Coronary artery (tissue), 2 donors: ENCODE measurements around the gene APOL1.
"Not testable (repeated sequence)": the region's sequence is repeated elsewhere in the genome, so short reads cannot be mapped to it uniquely, and the experiment has no call there.

Source experiments
- DNase-seq: peaks from one replicate; pipeline ENCODE4 v3.0.0-alpha.2; 2017; ENCODE audit warnings: low spot score
- H3K27ac ChIP-seq, 2 donors: fragments of 200-600 bp; sonication (generic); one replicate each; pipeline ENCODE4 v1.5.1; 2016 to 2019
- H3K4me3 ChIP-seq: fragments of 200-600 bp; sonication (generic); 2 replicates; pipeline ENCODE4 v1.5.1; 2016; ENCODE audit warnings: mild to moderate bottlenecking, moderate library complexity
- CTCF ChIP-seq: fragments of 200-600 bp; sonication (generic); IDR thresholded peaks from one replicate; pipeline ENCODE4 v1.5.1; 2019; ENCODE audit warnings: antibody characterized with exemption

Gene APOL1

GRCh38 chr22:36227396-36227795 is 25.5 kb upstream of the APOL1 start:
- DNase-seq: peak; percentile 56
- no peak overlapping the region for H3K4me3 ChIP-seq
- no peak overlapping the region for H3K27ac ChIP-seq
- TF ChIP-seq CTCF: no peak

GRCh38 chr22:36227806-36228205 is 25.1 kb upstream of the APOL1 start:
- H3K4me3 ChIP-seq: no peak overlapping the region
- no peak for TF ChIP-seq CTCF
- H3K27ac ChIP-seq: no peak overlapping the region
- DNase-seq: peak; percentile 50

GRCh38 chr22:36228369-36228768 is 24.6 kb upstream of the APOL1 start:
- not testable (repeated sequence) for H3K4me3 ChIP-seq, DNase-seq, H3K27ac ChIP-seq

- H3K27ac ChIP-seq: no peak overlapping the region
- H3K4me3 ChIP-seq: no peak overlapping the region
- no peak for TF ChIP-seq CTCF
- DNase-seq: peak; percentile 36
Measured at GRCh38 chr22:36228944-36229343, 24.0 kb upstream of the APOL1 start.

- not testable (repeated sequence) for DNase-seq, H3K4me3 ChIP-seq, H3K27ac ChIP-seq
Measured at GRCh38 chr22:36229649-36230048, 23.3 kb upstream of the APOL1 start.

GRCh38 chr22:36231051-36231450 is 21.9 kb upstream of the APOL1 start:
- not testable (repeated sequence) for H3K4me3 ChIP-seq, H3K27ac ChIP-seq
- peak; percentile 57 for DNase-seq

- H3K27ac ChIP-seq: no peak overlapping the region
- no peak for DNase-seq
- no peak for TF ChIP-seq CTCF
- no peak overlapping the region for H3K4me3 ChIP-seq
Measured at GRCh38 chr22:36232715-36233401, 20.1 kb upstream of the APOL1 start.

- TF ChIP-seq CTCF: no peak
- Histone ChIP-seq H3K27ac (no peak overlapping the region), H3K4me3 (no peak overlapping the region)
- DNase-seq: no peak
Measured at GRCh38 chr22:36233796-36234195, 19.1 kb upstream of the APOL1 start.

- Histone ChIP-seq H3K27ac (no peak overlapping the region), H3K4me3 (peak overlapping the region; percentile 27)
- TF ChIP-seq CTCF: no peak
- DNase-seq: no peak
Measured at GRCh38 chr22:36234213-36234612, 18.7 kb upstream of the APOL1 start.
